ENCODE results near the gene ANKRD6.
"Not testable (repeated sequence)": the region's sequence is repeated elsewhere in the genome, so short reads cannot be mapped to it uniquely, and the experiment has no call there.

Gene ANKRD6

GRCh38 chr6:89610149-89610642 is 177.2 kb downstream of the ANKRD6 start:
- peak; percentile 59 for DNase-seq

DNA sequence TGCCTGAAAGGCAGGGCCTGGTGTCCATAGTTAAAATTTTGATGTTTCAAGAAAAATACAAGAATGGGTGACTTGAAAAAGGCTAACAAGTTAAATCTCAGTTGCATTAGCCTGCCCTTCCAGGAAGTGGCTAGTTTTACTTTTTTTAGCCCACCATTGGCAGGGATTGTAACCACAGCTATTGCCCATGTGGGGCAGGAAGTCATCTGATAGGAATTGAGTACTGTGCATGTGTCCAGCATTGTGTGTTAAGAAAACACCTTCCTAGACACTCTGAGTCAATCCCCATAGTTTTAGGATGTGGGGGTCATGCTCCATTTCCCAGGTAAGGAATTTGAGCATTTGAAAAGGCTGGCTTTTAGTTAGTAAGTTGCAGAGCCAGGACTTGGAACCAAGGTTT is 178.7 kb downstream of the ANKRD6 start:
- DNase-seq: no peak

DNA sequence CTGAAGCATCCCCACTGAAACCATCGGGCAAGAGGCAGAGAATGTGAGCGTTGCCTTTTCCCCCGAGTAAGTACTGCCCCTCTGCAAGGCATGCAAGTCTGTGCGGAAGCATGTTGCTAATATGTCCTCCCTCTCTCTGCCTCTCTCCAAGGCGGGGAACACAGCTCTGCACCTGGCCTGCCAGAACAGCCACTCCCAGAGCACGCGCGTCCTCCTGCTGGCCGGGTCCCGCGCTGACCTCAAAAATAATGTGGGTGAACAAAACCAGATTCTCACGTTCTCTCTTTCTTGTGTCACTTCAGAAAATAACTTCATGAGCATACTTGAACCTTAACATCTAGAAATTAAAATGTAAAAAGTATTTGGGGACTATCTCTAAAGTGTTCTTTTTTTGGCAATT is 179.2 kb downstream of the ANKRD6 start:
- no peak for DNase-seq

DNA sequence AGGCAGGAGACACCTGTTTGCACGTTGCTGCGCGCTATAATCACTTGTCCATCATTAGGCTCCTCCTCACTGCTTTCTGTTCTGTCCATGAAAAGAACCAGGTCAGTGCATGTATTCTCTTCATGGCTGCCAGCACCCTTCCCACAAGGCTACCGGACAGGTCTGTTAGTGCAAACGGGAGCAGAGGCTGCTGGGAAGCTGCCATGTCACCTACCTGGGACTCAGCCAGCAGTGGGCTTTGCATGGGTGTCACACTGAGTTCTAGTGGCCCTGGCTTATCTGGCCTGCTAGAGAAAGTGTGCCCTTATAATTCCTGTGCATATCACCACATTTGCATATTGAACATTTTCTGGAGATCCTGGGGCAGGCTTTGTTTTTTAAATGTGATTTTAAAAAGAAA is 180.8 kb downstream of the ANKRD6 start:
- DNase-seq: no peak

GRCh38 chr6:89615882-89616281 is 182.9 kb downstream of the ANKRD6 start:
- no peak for DNase-seq

DNA sequence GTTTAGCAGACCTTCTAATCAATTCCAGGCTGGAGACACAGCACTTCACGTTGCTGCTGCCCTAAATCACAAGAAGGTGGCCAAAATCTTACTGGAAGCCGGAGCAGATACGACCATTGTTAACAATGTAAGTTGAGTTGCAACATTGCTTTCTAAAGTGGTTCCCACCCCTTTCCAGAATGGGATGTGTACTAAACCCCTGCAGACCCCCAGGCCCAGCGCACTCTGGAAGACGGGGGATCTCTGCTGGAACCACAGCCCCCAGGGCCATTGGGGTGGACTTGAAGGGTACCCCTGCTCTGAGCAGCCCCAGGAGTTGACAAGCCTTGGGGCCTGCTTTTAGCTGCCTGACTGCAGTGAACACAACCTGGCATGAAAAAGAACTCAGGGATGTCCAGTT is 183.6 kb downstream of the ANKRD6 start:
- no peak for DNase-seq

GRCh38 chr6:89618026-89618425 is 185.1 kb downstream of the ANKRD6 start:
- DNase-seq: no peak

GRCh38 chr6:89619567-89619966 is 186.6 kb downstream of the ANKRD6 start:
- DNase-seq: no peak

DNA sequence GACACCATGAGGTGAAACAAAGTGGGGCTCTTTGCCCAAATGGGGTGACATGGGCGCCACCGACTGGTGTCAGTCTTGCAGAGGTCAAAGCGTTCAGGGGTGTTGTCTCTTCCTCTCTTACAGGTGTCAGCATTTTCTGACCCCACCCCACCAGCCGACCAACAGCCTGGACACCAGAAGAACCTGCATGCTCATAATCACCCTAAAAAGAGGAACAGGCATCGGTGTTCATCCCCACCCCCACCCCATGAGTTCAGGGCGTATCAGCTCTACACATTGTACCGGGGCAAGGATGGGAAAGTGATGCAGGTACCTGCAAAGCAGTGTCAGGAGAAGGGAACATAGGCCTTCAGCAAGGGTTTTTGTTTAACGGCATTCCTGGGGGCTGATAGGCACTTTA is 190.8 kb downstream of the ANKRD6 start:
- DNase-seq: no peak

DNA sequence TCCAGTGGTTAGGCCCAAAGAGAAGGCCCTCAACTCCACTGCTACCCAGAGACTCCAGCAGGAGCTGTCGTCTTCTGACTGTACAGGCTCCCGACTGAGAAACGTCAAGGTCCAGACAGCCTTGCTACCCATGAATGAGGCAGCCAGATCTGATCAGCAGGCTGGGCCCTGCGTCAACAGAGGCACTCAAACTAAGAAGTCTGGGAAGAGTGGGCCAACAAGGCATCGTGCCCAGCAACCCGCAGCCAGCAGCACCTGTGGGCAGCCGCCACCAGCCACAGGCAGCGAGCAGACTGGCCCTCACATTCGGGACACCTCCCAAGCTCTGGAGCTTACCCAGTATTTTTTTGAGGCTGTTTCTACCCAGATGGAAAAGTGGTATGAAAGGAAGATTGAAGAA is 197.5 kb downstream of the ANKRD6 start:
- no peak for DNase-seq

DNA sequence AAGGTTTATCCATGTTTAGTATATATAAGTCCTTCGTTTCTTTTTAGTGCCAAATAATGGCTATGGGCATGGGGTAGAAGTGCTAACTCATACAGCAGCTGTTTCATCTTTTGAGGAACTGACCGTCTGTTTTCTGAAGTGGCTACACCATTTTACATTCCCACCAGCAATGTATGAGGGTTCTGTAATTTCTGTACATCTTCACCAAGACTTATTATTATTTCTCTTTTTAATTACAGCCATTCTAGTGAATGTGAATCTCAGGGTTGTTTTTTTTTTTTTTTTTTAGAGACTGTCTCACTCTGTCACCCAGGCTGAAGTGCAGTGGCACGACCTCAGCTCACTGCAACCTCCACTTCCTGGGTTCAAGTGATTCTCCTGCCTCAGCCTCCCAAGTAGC is 203.5 kb downstream of the ANKRD6 start:
- not testable (repeated sequence) for DNase-seq

DNA sequence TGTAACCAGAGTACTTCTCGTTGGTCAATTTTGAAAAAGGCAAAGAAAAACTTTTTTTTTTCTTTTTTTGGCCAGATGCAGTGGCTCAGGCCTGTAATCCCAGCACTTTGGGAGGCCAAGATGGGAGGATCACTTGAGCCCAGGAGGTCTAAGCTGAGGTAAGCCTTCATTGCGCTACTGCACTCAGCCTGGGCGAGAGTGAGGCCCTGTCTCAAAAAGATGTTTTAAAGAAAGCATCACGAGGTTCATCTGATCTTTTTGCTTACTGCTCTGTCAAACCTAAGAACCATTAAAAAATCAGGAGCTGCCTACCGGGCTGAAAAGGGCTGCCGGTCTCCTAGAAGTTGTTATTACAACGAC is 205.0 kb downstream of the ANKRD6 start:
- no peak for DNase-seq

DNA sequence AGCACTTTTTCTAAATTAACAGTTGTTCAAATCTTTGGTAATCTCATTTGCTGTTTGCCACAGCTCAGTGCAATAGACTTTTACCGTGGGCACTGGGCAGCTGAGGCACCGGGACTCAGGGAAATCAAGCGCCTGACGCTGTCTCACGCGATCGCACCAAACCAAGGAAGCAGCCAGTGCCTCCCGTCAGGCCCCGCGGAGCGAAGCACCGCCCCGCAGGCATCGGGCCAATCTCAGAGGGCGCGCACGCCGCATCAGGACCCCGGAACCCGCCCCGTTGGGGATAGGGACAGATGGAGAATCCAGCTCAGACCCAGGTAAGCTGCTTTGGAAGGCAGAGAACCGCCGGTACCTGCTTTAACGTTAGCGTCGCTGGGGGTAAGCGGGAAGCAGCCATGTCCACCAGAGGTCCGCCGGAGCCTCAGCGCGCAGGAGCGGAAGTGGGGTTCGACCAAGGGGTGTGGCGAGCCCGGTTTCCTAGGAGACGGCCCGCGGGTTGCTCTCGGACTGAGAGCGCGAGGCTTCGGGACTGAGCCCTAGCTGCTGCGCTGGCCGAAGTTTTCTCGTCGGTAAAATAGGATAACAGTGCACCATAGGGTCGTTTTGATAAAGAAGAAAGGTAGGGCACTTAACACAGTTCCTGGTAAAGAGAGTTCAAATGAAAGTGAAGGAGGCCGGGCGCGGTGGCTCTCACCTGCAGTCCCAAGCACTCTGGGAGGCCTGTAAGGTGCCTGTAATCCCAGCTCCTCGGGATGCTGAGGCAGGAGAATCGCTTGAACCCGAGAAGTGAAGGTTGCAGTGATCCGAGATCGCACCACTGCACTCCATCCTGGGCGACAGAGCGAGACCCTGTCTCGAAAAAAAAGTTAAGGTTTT is 205.6 kb downstream of the ANKRD6 start, which contains the start of gene LYRM2:
Gene LYRM2, minus strand, starts transcription at position 428 of the 876 bp plus-strand sequence. Its CDS starts 31 bp downstream, at position 397.
- peak; percentile 67 for DNase-seq

- no peak for DNase-seq
Measured at GRCh38 chr6:89640804-89641203, 207.9 kb downstream of the ANKRD6 start.

GRCh38 chr6:89641581-89641980 is 208.6 kb downstream of the ANKRD6 start:
- not testable (repeated sequence) for DNase-seq

DNA sequence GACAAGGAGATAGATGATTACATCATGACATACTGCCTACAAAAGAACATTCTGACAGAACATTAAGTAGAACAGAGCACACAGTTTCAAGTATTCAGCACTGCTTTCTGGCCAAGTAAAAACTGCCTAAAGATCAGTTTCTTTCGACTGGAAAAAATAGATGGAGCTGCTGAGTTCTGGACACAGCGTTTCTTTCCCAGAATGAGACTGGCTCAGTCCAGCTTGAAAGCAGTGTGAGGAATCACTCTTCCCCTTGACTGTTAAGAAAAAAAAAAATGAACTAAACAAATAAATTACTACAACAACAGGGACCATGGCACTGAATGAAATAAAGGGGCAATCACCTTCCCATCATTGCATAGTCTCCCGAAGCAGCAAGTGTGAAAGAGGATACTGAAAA is 210.0 kb downstream of the ANKRD6 start:
- no peak for DNase-seq

GRCh38 chr6:89643406-89643805 is 210.5 kb downstream of the ANKRD6 start:
- DNase-seq: no peak

DNA sequence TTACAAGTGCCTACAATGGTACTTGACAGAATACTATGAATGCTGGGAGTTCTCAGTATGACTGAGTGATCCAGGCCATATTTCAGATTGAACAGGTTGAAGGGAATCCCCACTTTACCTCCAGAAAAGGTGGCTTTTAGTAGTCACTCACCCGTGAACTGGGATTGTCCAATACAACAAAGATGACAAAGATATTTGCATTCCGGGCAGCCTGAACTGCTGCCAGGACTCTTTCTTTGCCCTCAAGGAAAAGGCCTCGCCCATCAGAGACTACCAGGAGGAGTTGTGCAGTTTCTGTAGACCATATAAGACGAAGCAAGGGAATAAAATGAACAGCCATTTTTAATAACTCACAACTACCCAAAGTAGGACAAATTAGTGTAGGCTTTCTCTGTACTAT is 211.9 kb downstream of the ANKRD6 start:
- no peak for DNase-seq

- DNase-seq: no peak
Measured at GRCh38 chr6:89649682-89650081, 216.7 kb downstream of the ANKRD6 start.

- no peak for DNase-seq
Measured at GRCh38 chr6:89650579-89650978, 217.6 kb downstream of the ANKRD6 start.

- DNase-seq: peak; percentile 23
Measured at GRCh38 chr6:89655122-89655521, 222.2 kb downstream of the ANKRD6 start.

DNA sequence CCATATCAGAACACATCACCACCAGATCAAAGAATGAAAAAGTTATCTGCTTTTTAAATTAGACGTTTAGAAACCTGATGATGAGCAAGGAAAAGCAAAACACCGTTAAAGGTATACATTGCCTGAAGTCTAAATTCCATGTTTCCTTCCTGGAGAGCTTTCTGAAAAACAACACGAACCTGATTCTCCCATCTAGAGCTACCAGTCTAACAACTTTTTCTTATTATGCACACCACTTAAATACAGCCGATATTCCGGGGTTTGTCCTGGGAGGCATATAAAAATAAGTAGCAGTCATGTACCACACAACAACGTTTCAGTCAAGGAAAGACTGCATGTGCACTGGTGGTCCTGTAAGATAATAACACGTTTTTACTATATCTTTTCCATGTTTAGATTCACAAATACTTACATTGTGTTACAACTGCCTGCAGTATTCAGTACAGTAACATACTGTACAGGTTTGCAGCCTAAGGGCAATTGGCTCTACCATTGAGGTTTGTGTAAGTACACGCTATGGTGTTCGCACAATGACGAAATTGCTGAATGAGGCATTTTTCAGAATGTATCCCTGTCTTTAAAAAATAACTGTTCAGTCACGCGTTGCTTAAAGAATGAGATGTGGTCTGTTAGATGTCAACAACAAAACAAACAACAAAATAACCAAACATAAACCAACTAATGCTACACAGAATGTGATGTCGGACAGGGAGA is 224.7 kb downstream of the ANKRD6 start:
- DNase-seq: no peak

GRCh38 chr6:89660981-89661380 is 228.0 kb downstream of the ANKRD6 start:
- DNase-seq: no peak

GRCh38 chr6:89661559-89661958 is 228.6 kb downstream of the ANKRD6 start:
- DNase-seq: no peak

Measured in 8988T (cell line).